Endothelial cell of umbilical vein (primary cell): ENCODE measurements around the gene ANO9. TPM values are rescaled to one million over a fixed set of nuclear protein-coding genes. Genes with fewer than 3 reads are reported as not detected.

Source experiments
- BruUV-seq: library from RNA; stranded (reverse); fragments of 400-500 nt; replicated peaks from 2 replicates; lab custom pipeline; 2021; lab: Mats Ljungman, UMichigan
- CTCF ChIA-PET: fragments of 300-600, 350-600 bp; sonication (Branson Sonifier 250); formaldehyde crosslinking; loops from one replicate; lab custom pipeline; 2021; ENCODE audit warnings: antibody characterized with exemption, inconsistent platforms; lab: Charles Lee
- POLR2A ChIA-PET: fragments of 300-600, 350-600 bp; sonication (Branson Sonifier 250); formaldehyde crosslinking; loops from one replicate; lab custom pipeline; 2021; ENCODE audit warnings: antibody characterized with exemption, inconsistent platforms; lab: Charles Lee
- DNase-seq: peaks from one replicate; pipeline ENCODE4 v3.0.0-alpha.2; 2011; ENCODE audit warnings: low read depth, low spot score
- FAIRE-seq: peaks from 2 replicates; lab custom pipeline; 2011; peaks lifted over from hg19 to GRCh38; lab: Jason Lieb, UNC
- H2AFZ ChIP-seq: 2 replicates; pipeline ENCODE4 v1.6.0; 2012; ENCODE audit warnings: low read depth, low read length, control low read depth, inconsistent platforms
- H3K27ac ChIP-seq: 2 replicates; pipeline ENCODE4 v1.5.1; 2011; ENCODE audit warnings: low read depth, mild to moderate bottlenecking, control low read depth, low read length, moderate library complexity; ENCODE audit not compliant: insufficient read depth
- H3K27me3 ChIP-seq, 2 experiments: 2 replicates each; pipeline versions ENCODE4 v1.6.0 to v1.6.1; 2011; ENCODE audit warnings: low read length in 2 of 2, mixed read lengths in 1 of 2; ENCODE audit not compliant: control insufficient read depth in 2 of 2, insufficient read depth in 2 of 2
- H3K36me3 ChIP-seq, 2 experiments: 2 replicates in 1 of 2; 3 replicates in 1 of 2; pipeline ENCODE4 v1.5.1; 2011; ENCODE audit warnings: low read length in 2 of 2, mild to moderate bottlenecking in 1 of 2, moderate library complexity in 1 of 2; ENCODE audit not compliant: control insufficient read depth in 2 of 2, insufficient read depth in 2 of 2; ENCODE audit errors: extremely low read depth in 1 of 2
- H3K4me1 ChIP-seq: 3 replicates; pipeline ENCODE4 v1.5.1; 2011; ENCODE audit warnings: mild to moderate bottlenecking, low read length; ENCODE audit not compliant: control insufficient read depth, insufficient read depth; ENCODE audit errors: extremely low read depth
- H3K4me2 ChIP-seq: 2 replicates; pipeline ENCODE4 v1.6.1; 2011; ENCODE audit warnings: low read length, control low read depth, mixed read lengths; ENCODE audit not compliant: insufficient read depth
- H3K4me3 ChIP-seq, 3 experiments: fragments of 200-600 bp in 1 of 3; sonication (generic), shearing (Covaris generic) in 1 of 3; replicated peaks in 1 of 3; 2 replicates each; pipeline ENCODE4 v1.5.1; 2011 to 2016; ENCODE audit warnings: control low read depth in 3 of 3, low read length in 3 of 3, mild to moderate bottlenecking in 2 of 3, inconsistent platforms in 1 of 3, low read depth in 1 of 3, moderate library complexity in 1 of 3; ENCODE audit not compliant: insufficient read depth in 1 of 3
- H3K79me2 ChIP-seq: 2 replicates; pipeline ENCODE4 v1.6.0; 2012; ENCODE audit warnings: low read length, inconsistent platforms; ENCODE audit not compliant: control insufficient read depth, insufficient read depth
- H3K9ac ChIP-seq: replicated peaks from 2 replicates; pipeline ENCODE3; 2011; ENCODE audit warnings: low read length, control low read depth; ENCODE audit not compliant: insufficient read depth; ENCODE audit errors: extremely low read depth
- H3K9me1 ChIP-seq: replicated peaks from 3 replicates; pipeline ENCODE4 v1.6.0; 2011; ENCODE audit warnings: mild to moderate bottlenecking, low read length; ENCODE audit not compliant: control insufficient read depth, insufficient read depth; ENCODE audit errors: extremely low read depth
- H3K9me3 ChIP-seq: replicated peaks from 2 replicates; pipeline ENCODE4 v1.5.1; 2012; ENCODE audit warnings: low read length, inconsistent platforms; ENCODE audit not compliant: control insufficient read depth, insufficient read depth
- H4K20me1 ChIP-seq: replicated peaks from 2 replicates; pipeline ENCODE3; 2011; ENCODE audit warnings: mild to moderate bottlenecking, low read length; ENCODE audit not compliant: control insufficient read depth, insufficient read depth; ENCODE audit errors: extremely low read depth
- EZH2 ChIP-seq: IDR thresholded peaks from 2 replicates; pipeline ENCODE4 v1.6.1; 2012; ENCODE audit warnings: borderline replicate concordance, low read depth, mild to moderate bottlenecking, moderate library complexity, low read length, inconsistent platforms; ENCODE audit not compliant: severe bottlenecking
- FOS ChIP-seq: IDR thresholded peaks from 2 replicates; pipeline ENCODE4 v1.6.1; 2011; ENCODE audit warnings: mild to moderate bottlenecking, low read length, moderate library complexity, borderline replicate concordance; ENCODE audit not compliant: insufficient read depth
- GATA2 ChIP-seq: IDR thresholded peaks from 2 replicates; pipeline ENCODE4 v1.7.0; 2011; ENCODE audit warnings: low read depth, mild to moderate bottlenecking, moderate library complexity, mixed read lengths, low read length; ENCODE audit not compliant: insufficient read length, insufficient read depth
- JUN ChIP-seq: IDR thresholded peaks from 2 replicates; pipeline ENCODE4 v1.6.1; 2011; ENCODE audit warnings: borderline replicate concordance, low read depth; ENCODE audit not compliant: insufficient read length, insufficient read depth
- MYC ChIP-seq: IDR thresholded peaks from one replicate; pipeline ENCODE4 v1.6.1; 2011; ENCODE audit warnings: mild to moderate bottlenecking, low read depth, low read length
- POLR2A ChIP-seq: IDR thresholded peaks from 2 replicates; pipeline ENCODE4 v1.6.1; 2012; ENCODE audit warnings: low read depth, mild to moderate bottlenecking, control low read depth, low read length
- POLR2AphosphoS5 ChIP-seq: IDR thresholded peaks from 2 replicates; pipeline ENCODE4 v1.6.1; 2012; ENCODE audit warnings: low read depth, mild to moderate bottlenecking, control low read depth, low read length, moderate library complexity; ENCODE audit not compliant: insufficient read depth
- dilution Hi-C: fragments of 300-500 bp; cut with MboI; formaldehyde crosslinking; loops from one replicate; pipeline ENCODE4 v1.15.0; 2019; ENCODE audit warnings: low sequenced_read_pairs; ENCODE audit not compliant: extremely low pct_ligation_motif_present
- intact Hi-C: fragments of 100-400 bp; cut with micrococcal nuclease; formaldehyde crosslinking; loops from one replicate; pipeline ENCODE4 v1.10.0; 2022
- polyA plus RNA-seq, 4 experiments: library from polyadenylated mRNA; depleted of rRNA in 3 of 4; stranded (reverse) in 3 of 4; unstranded in 1 of 4; fragments of >200 nt; gene quantifications; 2 replicates each; pipeline versions ENCODE4 v1.2.1 to v1.2.3, GENCODE V29; 2011 to 2012; ENCODE audit warnings: missing spikeins in 1 of 4
- total RNA-seq: library from RNA; stranded (reverse); gene quantifications from 2 replicates; pipeline ENCODE4 v1.2.3, GENCODE V29; 2021
- TF ChIP-seq, protein P1 (sequence below): IDR thresholded peaks from 2 replicates; pipeline ENCODE4 v1.6.1; 2011; ENCODE audit not compliant: insufficient read depth, insufficient read length
- TF ChIP-seq, protein P2 (sequence below), 2 donors: IDR thresholded peaks; 1 replicate in 1 of 2; 2 replicates in 1 of 2; pipeline ENCODE4 v1.5.1; 2011; ENCODE audit warnings: low read length in 2 of 2, mild to moderate bottlenecking in 2 of 2, moderate library complexity in 2 of 2, control low read depth in 1 of 2, inconsistent platforms in 1 of 2, low read depth in 1 of 2; ENCODE audit not compliant: insufficient read depth in 1 of 2; ENCODE audit errors: extremely low read depth in 1 of 2

Gene ANO9
- total and polyA plus RNA-seq, 2 donors (not counting 3 experiments of a cell fraction or from before 2014, with no cell fraction given), result 0.23 TPM; not detected in 1

DNA sequence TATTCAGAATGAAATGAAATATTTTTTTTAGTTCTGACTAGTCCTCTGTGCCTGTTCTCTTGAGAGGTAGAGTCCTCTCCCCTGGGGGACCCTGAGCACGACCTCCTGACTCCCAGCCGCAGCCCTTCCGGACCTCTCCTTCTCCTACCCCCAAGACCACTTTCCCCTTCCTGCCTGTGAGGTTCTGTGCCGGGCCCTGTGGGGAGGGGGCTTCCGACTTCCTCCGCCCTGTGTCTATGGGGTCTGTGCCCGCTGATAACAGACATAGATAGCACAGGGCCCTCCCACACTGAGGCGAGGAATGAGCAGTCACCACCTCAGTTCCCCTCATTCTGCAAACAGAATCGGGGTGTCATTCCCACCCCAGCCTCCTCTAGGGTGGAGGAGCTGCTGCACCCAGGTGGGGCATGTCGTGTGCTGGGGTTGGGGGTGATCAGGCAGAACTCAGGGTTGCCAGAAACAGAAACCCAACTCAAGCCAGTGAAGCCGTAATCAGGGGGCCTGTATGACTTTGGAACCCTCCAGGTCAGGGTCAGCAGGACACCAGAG lies 59.7 kb downstream of the ANO9 start:
- H3K9ac ChIP-seq, result no peak overlapping the region
- TF ChIP-seq FOS (no peak), MYC (no peak), EZH2 (no peak), GATA2 (no peak), JUN (no peak), POLR2A (no peak), POLR2AphosphoS5 (no peak)
- TF ChIP-seq, protein P1, sequence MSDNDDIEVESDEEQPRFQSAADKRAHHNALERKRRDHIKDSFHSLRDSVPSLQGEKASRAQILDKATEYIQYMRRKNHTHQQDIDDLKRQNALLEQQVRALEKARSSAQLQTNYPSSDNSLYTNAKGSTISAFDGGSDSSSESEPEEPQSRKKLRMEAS, result no peak
- BruUV-seq, result no TSS peak
- H3K4me3 ChIP-seq, result no peak overlapping the region
- H4K20me1 ChIP-seq, result no peaks in the 10 kb centered on the region
- no peak overlapping the region for H3K4me2 ChIP-seq
- no peaks in the 10 kb centered on the region for H3K4me1 ChIP-seq
- no peaks in the 10 kb centered on the region for H3K27me3 ChIP-seq
- no peak overlapping the region for H2AFZ ChIP-seq
- FAIRE-seq (no peak), DNase-seq (no peak)
- H3K27ac ChIP-seq, result no peak overlapping the region
- H3K36me3 ChIP-seq, result no peaks in the 10 kb centered on the region
- intact Hi-C loops (no loop called here), dilution Hi-C loops (no loop called here)
- ChIA-PET CTCF (no interaction called here), POLR2A (no interaction called here)
- no peaks in the 10 kb centered on the region for H3K79me2 ChIP-seq
- H3K9me3 ChIP-seq, result no peaks in the 10 kb centered on the region
- no peaks in the 10 kb centered on the region for H3K9me1 ChIP-seq

DNA sequence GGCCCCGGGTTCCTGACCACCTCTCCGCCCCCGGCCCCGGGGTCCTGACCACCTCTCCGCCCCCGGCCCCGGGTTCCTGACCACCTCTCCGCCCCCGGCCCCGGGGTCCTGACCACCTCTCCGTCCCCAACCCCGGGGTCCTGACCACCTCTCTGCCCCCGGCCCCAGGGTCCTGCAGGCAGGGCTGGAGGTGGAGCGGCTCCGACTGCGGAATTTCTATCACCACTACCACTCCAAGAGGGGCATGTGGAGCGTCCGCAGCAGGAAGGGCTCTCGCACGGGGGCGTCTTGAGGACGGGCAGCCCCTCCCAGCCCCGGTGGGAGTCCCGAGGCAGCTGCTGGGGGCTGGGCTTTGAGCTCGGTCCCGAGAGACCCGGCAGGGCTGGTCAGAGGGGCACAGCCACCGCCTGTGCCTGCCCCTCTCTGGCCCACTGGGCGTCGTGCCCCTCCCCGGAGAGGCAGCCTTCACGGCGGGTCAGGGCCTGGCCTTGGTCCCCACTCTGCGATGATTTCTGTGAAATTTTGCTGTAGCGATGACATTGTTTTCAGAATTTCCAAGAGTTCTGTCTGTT lies 60.2 kb downstream of the ANO9 start:
- H3K79me2 ChIP-seq, result no peaks in the 10 kb centered on the region
- no peaks in the 10 kb centered on the region for H3K27me3 ChIP-seq
- no peak for TF ChIP-seq MYC
- no peak for TF ChIP-seq POLR2A
- TF ChIP-seq EZH2, result no peak
- TF ChIP-seq POLR2AphosphoS5, result no peak
- TF ChIP-seq, protein P2, sequence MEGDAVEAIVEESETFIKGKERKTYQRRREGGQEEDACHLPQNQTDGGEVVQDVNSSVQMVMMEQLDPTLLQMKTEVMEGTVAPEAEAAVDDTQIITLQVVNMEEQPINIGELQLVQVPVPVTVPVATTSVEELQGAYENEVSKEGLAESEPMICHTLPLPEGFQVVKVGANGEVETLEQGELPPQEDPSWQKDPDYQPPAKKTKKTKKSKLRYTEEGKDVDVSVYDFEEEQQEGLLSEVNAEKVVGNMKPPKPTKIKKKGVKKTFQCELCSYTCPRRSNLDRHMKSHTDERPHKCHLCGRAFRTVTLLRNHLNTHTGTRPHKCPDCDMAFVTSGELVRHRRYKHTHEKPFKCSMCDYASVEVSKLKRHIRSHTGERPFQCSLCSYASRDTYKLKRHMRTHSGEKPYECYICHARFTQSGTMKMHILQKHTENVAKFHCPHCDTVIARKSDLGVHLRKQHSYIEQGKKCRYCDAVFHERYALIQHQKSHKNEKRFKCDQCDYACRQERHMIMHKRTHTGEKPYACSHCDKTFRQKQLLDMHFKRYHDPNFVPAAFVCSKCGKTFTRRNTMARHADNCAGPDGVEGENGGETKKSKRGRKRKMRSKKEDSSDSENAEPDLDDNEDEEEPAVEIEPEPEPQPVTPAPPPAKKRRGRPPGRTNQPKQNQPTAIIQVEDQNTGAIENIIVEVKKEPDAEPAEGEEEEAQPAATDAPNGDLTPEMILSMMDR (IDR thresholded peaks at IDR 0.05; ENCODE audit: extremely low read depth in 1 of 2, insufficient read depth in 1 of 2, low read depth in 1 of 2, low read length in 2 of 2), result no peak
- TF ChIP-seq JUN, result no peak
- TF ChIP-seq, protein P1, result no peak
- TF ChIP-seq GATA2, result no peak
- TF ChIP-seq FOS, result no peak
- H2AFZ ChIP-seq, result no peak overlapping the region
- ChIA-PET CTCF (no interaction called here), POLR2A (no interaction called here)
- no peaks in the 10 kb centered on the region for H3K36me3 ChIP-seq
- no peak overlapping the region for H3K9ac ChIP-seq
- intact Hi-C loops (no loop called here), dilution Hi-C loops (no loop called here)
- no peak for FAIRE-seq
- no peaks in the 10 kb centered on the region for H3K4me1 ChIP-seq
- H3K27ac ChIP-seq, result no peak overlapping the region
- H3K9me1 ChIP-seq, result no peaks in the 10 kb centered on the region
- H3K4me2 ChIP-seq, result no peak overlapping the region
- no peak for DNase-seq
- BruUV-seq, result no TSS peak
- no peaks in the 10 kb centered on the region for H3K9me3 ChIP-seq
- H3K4me3 ChIP-seq, result no peak overlapping the region
- H4K20me1 ChIP-seq, result no peaks in the 10 kb centered on the region
